WERI-Rb-1 (cell line): Measurements from ENCODE around the gene NR5A2.
A peak's percentile ranks its signal among the peaks of the same experiment; 100 is the strongest.

Source experiments
- DNase-seq: peaks from one replicate; pipeline ENCODE4 v3.0.0-alpha.2; 2020
- H3K27ac ChIP-seq: fragments of 250-450 bp; sonication (Bioruptor Pico); 2 replicates; pipeline ENCODE4 v1.5.1; 2020; ENCODE audit warnings: mild to moderate bottlenecking, moderate library complexity
- H3K27me3 ChIP-seq: fragments of 250-450 bp; sonication (Bioruptor Pico); 2 replicates; pipeline ENCODE4 v1.5.1; 2021; ENCODE audit warnings: mild to moderate bottlenecking, low read depth, moderate library complexity; ENCODE audit not compliant: insufficient read depth, severe bottlenecking
- H3K36me3 ChIP-seq: fragments of 250-450 bp; sonication (Bioruptor Pico); 2 replicates; pipeline ENCODE4 v1.5.1; 2020; ENCODE audit warnings: mild to moderate bottlenecking, moderate library complexity
- H3K4me3 ChIP-seq: 2 replicates; pipeline ENCODE4 v1.5.1; 2011; ENCODE audit warnings: low read depth, mild to moderate bottlenecking, control low read depth, low read length
- H3K9me3 ChIP-seq: fragments of 250-450 bp; sonication (Bioruptor Pico); 2 replicates; pipeline ENCODE4 v1.5.1; 2021; ENCODE audit warnings: mild to moderate bottlenecking, moderate library complexity; ENCODE audit not compliant: severe bottlenecking
- TF ChIP-seq, protein P1 (sequence below): IDR thresholded peaks from 2 replicates; pipeline ENCODE4 v1.5.1; 2011; ENCODE audit warnings: low read depth, mild to moderate bottlenecking, control low read depth, inconsistent platforms, low read length

The NR5A2 gene

DNA sequence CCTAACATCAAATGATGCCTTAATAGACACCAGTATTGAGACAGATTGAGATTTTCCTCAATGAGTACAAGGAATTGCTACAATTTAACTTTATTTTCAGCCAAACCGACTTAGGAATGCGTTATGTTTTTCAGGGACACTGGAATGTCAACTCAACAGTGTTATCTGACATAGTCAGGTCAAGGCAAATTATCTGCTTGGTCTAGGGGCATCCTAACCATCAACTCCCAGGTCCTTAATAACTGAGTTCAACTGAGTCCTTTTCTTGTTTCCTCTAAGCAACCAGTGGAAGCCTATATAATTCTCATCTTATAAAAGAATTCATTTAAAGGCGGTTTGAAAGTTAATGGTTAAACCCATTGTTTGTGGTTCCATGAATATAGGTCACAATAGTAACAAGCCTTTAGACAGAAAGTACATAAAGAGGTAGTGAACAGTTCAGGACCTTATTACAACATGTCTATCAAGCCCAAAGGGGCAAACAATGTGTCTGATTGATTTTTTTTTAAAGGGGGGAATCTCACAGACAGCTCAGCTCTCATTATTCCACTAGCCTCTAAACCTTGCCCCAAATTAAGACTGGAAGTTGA is 32.3 kb upstream of the NR5A2 start:
- Histone ChIP-seq H3K27me3 (no peaks in the 10 kb centered on the region), H3K27ac (no peak overlapping the region), H3K36me3 (no peaks in the 10 kb centered on the region), H3K4me3 (no peak overlapping the region), H3K9me3 (no peaks in the 10 kb centered on the region)
- DNase-seq: no peak
- TF ChIP-seq, protein P1, sequence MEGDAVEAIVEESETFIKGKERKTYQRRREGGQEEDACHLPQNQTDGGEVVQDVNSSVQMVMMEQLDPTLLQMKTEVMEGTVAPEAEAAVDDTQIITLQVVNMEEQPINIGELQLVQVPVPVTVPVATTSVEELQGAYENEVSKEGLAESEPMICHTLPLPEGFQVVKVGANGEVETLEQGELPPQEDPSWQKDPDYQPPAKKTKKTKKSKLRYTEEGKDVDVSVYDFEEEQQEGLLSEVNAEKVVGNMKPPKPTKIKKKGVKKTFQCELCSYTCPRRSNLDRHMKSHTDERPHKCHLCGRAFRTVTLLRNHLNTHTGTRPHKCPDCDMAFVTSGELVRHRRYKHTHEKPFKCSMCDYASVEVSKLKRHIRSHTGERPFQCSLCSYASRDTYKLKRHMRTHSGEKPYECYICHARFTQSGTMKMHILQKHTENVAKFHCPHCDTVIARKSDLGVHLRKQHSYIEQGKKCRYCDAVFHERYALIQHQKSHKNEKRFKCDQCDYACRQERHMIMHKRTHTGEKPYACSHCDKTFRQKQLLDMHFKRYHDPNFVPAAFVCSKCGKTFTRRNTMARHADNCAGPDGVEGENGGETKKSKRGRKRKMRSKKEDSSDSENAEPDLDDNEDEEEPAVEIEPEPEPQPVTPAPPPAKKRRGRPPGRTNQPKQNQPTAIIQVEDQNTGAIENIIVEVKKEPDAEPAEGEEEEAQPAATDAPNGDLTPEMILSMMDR: no peak

DNA sequence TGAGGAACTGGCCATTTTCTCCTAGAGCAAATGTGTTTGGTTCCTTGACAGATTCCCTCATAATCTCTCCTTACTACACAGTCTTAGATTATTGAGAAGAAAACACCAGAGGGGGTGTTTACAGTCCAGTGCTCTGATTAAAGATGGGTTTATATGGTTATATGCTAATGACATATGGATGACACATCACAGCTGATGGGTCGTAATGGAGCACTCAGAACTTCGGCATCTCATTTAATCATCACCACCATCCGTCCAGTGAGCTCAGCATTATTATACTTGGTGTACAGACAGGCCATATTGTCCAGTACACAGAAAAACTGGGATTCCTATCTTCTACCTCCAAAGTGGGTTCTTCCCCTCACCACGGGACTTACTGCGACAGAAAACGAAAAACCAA is 22.3 kb upstream of the NR5A2 start:
- H3K27me3 ChIP-seq: no peaks in the 10 kb centered on the region
- DNase-seq: peak; percentile 2
- no peak overlapping the region for H3K4me3 ChIP-seq
- no peak overlapping the region for H3K27ac ChIP-seq
- TF ChIP-seq, protein P1: no peak
- H3K9me3 ChIP-seq: no peaks in the 10 kb centered on the region
- no peaks in the 10 kb centered on the region for H3K36me3 ChIP-seq

DNA sequence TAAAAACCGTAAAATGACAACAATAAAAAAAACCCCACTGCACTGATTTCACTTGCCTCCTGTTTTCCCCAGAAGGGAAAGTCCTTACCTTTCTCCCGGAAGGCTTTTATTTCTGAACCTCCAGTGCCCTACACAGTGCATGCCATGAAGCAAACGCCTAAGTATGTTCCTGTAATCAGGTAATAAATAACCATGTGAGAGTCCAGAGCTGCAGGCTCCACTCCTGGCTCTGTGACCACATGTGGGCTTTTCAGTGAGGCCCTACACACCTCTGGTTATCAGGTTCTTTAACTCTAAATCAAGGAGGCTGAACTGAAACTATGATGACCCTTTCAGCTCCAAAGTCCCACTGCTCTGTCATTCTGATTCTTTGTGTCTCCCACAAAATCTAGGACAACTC is 20.8 kb upstream of the NR5A2 start:
- no peaks in the 10 kb centered on the region for H3K36me3 ChIP-seq
- H3K27ac ChIP-seq: no peak overlapping the region
- no peaks in the 10 kb centered on the region for H3K9me3 ChIP-seq
- H3K27me3 ChIP-seq: no peaks in the 10 kb centered on the region
- DNase-seq: peak; percentile 3
- TF ChIP-seq, protein P1: no peak
- no peak overlapping the region for H3K4me3 ChIP-seq

DNA sequence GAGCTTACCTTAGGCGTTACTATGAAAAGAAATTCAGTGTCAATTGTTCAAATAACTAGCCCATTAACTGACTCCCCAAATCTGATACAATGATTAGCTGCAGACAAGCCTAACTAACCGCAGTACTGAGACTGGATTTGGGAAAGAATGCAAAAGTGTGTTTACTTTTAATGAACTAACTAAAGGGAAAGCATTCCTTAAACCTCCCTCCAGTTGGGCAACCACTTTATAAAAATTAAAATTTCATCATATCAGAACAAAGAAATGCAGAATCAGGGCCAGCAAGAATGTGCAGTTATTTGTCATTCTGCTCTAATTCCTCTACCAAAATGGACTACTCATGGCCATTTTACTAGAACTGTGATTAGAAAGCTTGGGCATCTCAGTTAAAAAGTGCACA is 11.7 kb upstream of the NR5A2 start:
- Histone ChIP-seq H3K9me3 (no peaks in the 10 kb centered on the region), H3K27ac (no peak overlapping the region), H3K36me3 (no peaks in the 10 kb centered on the region), H3K4me3 (no peak overlapping the region), H3K27me3 (no peaks in the 10 kb centered on the region)
- DNase-seq: no peak
- TF ChIP-seq, protein P1: no peak

DNA sequence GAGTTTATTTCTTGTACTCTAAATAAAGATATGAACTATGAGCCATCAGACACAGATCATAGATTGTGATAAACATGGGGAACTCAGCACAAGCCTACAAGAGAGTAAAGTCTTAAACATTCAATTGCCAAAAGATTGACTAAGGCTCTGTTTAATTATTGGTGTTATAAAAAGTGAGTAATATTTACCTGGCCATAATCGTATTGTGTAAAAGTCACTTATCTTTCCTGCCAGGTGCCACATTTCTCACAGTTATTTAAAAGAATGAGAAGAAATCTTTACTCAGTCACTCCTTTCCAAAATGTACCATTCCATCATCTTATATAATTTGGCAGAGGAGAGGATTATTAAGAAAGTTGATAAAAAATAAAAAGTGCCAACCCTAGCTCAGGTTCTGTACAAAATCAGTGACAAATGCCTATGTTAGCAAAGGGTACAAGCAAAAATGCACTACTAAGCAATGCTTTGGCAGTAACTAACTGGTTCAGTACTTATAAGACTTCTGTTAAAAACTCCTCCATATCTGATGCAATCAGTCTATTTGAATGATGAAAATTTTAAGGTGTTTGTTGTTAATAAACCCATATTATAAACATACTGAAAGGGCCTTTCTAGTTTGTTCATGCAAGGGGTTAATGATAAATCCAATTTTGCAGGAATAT is 5.8 kb upstream of the NR5A2 start:
- TF ChIP-seq, protein P1: no peak
- H3K4me3 ChIP-seq: no peak overlapping the region
- no peak overlapping the region for H3K27ac ChIP-seq
- no peaks in the 10 kb centered on the region for H3K36me3 ChIP-seq
- H3K27me3 ChIP-seq: no peaks in the 10 kb centered on the region
- no peaks in the 10 kb centered on the region for H3K9me3 ChIP-seq
- DNase-seq: no peak
